GM18873 (cell line): ENCODE measurements around the gene SPRR3.

Experiments used
- ATAC-seq: cut with Tn5 transposase; IDR thresholded peaks from one replicate; pipeline ENCODE4 v1.9.1; 2021; ENCODE audit warnings: mild to moderate bottlenecking, moderate library complexity, moderate number of reproducible peaks; ENCODE audit not compliant: unreplicated experiment, low FRiP score

Gene SPRR3

DNA sequence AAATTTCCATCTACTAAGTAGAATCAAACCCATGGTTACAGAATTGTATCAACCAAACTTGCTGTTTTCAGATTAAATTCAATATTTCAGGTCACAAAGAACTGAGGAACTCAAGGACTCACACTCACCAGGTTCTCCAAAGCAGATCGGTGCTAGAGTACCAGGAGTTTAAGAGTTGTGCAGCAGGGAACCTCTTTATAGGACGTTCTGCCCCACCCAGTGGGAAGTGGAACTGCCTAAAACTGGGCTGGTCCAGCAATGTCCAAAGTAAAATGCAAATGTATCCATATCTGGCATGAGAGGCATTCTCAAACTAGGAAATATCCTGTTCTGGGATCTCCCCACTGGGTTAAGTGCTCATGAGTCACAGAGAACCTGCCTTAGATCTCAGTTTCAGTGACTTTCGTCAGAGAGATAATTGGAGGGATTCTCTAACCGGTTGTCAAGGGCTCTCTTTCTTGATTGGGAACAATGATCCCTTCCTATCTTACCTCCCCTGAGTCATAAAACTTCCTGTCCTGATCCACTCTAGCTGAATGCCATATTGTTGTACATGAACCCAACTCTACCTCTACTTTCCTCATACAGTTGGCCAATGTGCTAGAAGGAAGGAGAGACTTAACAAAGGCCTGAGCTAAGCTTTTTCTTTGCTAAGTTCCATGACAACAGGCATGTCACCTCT is 39.5 kb downstream of the SPRR3 start, which contains the start of gene SPRR2D:
Gene SPRR2D, minus strand, starts transcription at position 171 of the 682 bp plus-strand sequence. CDS start 774 bp downstream, outside the sequence.
- ATAC-seq: no peak

DNA sequence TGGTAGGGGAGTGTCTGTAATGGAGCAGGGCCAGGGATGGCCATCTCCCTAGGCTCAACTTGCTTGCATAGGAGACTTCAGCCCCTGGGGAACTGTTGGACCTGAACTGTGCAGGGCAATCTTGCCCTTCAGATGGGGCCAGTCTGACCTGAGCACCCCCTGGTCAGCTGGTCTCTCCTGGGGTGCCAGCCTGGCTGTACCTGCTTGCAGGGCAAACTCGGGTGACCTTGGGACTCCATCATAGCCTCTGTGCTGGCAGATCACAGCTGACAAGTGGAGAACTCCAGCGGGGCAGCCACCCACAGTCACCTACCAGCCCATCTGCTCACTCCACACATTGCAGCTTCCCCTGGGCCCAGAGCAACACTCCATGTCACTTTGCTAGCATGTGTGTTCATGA is 47.7 kb downstream of the SPRR3 start:
- ATAC-seq: no peak
